Smooth muscle cell (in vitro differentiated cells): Measurements from ENCODE around the gene RAB7B. TPM values are rescaled to one million over a fixed set of nuclear protein-coding genes. Genes with fewer than 3 reads are reported as not detected.

Source experiments
- DNase-seq: peaks from one replicate; lab custom pipeline; 2025; ENCODE audit not compliant: unreplicated experiment; lab: John Stamatoyannopoulos, UW
- H2AFZ ChIP-seq: fragments of 200-600 bp; sonication (generic); 2 replicates; pipeline ENCODE4 v1.6.0; 2016; ENCODE audit warnings: antibody characterized with exemption, low read depth, mild to moderate bottlenecking
- H3F3A ChIP-seq: fragments of 200-600 bp; sonication (generic); 2 replicates; pipeline ENCODE4 v1.6.0; 2017; ENCODE audit warnings: antibody characterized with exemption, low read depth
- H3K27ac ChIP-seq: fragments of 200-600 bp; sonication (generic); 2 replicates; pipeline ENCODE4 v1.5.1; 2016; ENCODE audit warnings: low read depth, mild to moderate bottlenecking
- H3K27me3 ChIP-seq: fragments of 200-600 bp; sonication (generic); 2 replicates; pipeline ENCODE4 v1.6.1; 2016; ENCODE audit warnings: low read depth, mild to moderate bottlenecking
- H3K36me3 ChIP-seq: fragments of 200-600 bp; sonication (generic); 2 replicates; pipeline ENCODE4 v1.5.1; 2016; ENCODE audit warnings: low read depth
- H3K4me1 ChIP-seq: fragments of 200-600 bp; sonication (generic); 2 replicates; pipeline ENCODE4 v1.5.1; 2016; ENCODE audit warnings: low read depth
- H3K4me2 ChIP-seq: fragments of 200-600 bp; sonication (generic); 2 replicates; pipeline ENCODE4 v1.6.0; 2016; ENCODE audit warnings: mild to moderate bottlenecking
- H3K4me3 ChIP-seq: fragments of 200-600 bp; sonication (generic); 2 replicates; pipeline ENCODE4 v1.5.1; 2016; ENCODE audit warnings: mild to moderate bottlenecking
- H3K79me2 ChIP-seq: fragments of 200-600 bp; sonication (generic); 2 replicates; pipeline ENCODE4 v1.6.0; 2016; ENCODE audit warnings: low read depth, mild to moderate bottlenecking
- H3K9ac ChIP-seq: fragments of 200-600 bp; sonication (generic); 2 replicates; pipeline ENCODE4 v1.6.0; 2016; ENCODE audit warnings: low read depth
- H3K9me3 ChIP-seq: fragments of 200-600 bp; sonication (generic); replicated peaks from 2 replicates; pipeline ENCODE4 v1.5.1; 2016; ENCODE audit warnings: low read depth
- H4K20me1 ChIP-seq: fragments of 200-600 bp; sonication (generic); 2 replicates; pipeline ENCODE4 v1.6.0; 2016; ENCODE audit warnings: low read depth
- WGBS: methylation state at CpG from one replicate; pipeline ENCODE4 v1.1.7; 2016; ENCODE audit warnings: low lambda C conversion rate; 5-methylcytosine and 5-hydroxymethylcytosine counted together
- polyA plus RNA-seq: library from polyadenylated mRNA; unstranded; fragments of >200 nt; fragmentation: Nextera tagmentation; extraction: Ambion mirVana; gene quantifications from 2 replicates; pipeline ENCODE4 v1.2.1, GENCODE V29; 2016
- total RNA-seq: library from RNA; depleted of rRNA; stranded (reverse); fragments of >200 nt; gene quantifications from 2 replicates; pipeline ENCODE4 v1.2.3, GENCODE V29; 2014
- TF ChIP-seq, protein P1 (sequence below): fragments of 200-600 bp; sonication (generic); IDR thresholded peaks from 2 replicates; pipeline ENCODE4 v1.5.1; 2017; ENCODE audit warnings: borderline replicate concordance, mild to moderate bottlenecking, antibody characterized with exemption; ENCODE audit not compliant: insufficient read depth, poor library complexity, severe bottlenecking

Gene RAB7B
- total and polyA plus RNA-seq, 2 experiments from 2014 or later = 13.0 to 13.6 TPM

DNA sequence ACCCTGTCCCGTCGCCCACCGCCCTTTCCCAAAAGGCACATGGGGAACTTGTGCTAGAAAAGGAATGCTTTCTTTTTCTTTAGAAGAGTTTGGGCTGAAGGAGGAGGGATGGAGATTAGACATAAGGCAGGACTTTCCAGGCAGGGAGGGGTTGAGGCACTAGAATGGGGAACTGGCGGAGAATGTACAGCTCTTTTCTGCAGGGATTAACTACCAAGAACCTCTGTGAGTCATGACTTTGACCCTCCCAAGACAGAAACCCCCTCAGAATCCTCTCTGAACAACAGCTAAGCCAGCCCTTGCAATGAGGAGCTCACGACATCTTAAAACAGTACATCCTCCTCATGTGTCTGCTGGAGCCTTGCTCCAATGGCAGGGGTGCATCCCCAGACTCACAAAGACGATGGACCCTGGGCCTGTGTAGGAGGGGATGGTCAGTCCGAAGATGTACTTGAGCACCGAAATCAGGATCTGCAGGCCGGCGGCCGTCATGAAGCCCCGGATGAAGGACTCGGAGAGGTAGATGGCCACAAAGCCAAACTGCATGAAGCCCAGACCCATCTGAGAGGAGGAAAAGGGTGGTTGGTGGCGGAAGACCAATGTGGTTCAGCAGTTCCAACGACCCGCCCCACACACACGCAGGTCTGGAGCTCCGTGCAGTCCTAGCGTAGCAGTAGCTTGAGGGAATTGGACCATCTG is 73.5 kb downstream of the RAB7B start:
- Histone ChIP-seq H3K4me2 (peak overlapping the region; percentile 38), H3K4me1 (peaks cover 14% of the 10 kb centered on the region), H3K36me3 (no peaks in the 10 kb centered on the region), H3K9ac (no peak overlapping the region), H3K4me3 (no peak overlapping the region), H3K27me3 (no peaks in the 10 kb centered on the region), H3K27ac (no peak overlapping the region), H3K9me3 (no peaks in the 10 kb centered on the region), H3K79me2 (no peaks in the 10 kb centered on the region), H4K20me1 (no peaks in the 10 kb centered on the region), H2AFZ (no peak overlapping the region), H3F3A (no peaks in the 10 kb centered on the region)
- DNase-seq = no peak
- TF ChIP-seq, protein P1, sequence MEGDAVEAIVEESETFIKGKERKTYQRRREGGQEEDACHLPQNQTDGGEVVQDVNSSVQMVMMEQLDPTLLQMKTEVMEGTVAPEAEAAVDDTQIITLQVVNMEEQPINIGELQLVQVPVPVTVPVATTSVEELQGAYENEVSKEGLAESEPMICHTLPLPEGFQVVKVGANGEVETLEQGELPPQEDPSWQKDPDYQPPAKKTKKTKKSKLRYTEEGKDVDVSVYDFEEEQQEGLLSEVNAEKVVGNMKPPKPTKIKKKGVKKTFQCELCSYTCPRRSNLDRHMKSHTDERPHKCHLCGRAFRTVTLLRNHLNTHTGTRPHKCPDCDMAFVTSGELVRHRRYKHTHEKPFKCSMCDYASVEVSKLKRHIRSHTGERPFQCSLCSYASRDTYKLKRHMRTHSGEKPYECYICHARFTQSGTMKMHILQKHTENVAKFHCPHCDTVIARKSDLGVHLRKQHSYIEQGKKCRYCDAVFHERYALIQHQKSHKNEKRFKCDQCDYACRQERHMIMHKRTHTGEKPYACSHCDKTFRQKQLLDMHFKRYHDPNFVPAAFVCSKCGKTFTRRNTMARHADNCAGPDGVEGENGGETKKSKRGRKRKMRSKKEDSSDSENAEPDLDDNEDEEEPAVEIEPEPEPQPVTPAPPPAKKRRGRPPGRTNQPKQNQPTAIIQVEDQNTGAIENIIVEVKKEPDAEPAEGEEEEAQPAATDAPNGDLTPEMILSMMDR = no peak
- 86% methylated on average over 19 of the region's 19 CpGs for WGBS

GRCh38 chr1:205928317-205928716 is 74.9 kb downstream of the RAB7B start:
- Histone ChIP-seq H3K27me3 (no peaks in the 10 kb centered on the region), H3K4me1 (peaks cover 3% of the 10 kb centered on the region), H3K9me3 (no peaks in the 10 kb centered on the region), H3K9ac (no peak overlapping the region), H3K36me3 (no peaks in the 10 kb centered on the region), H3K4me3 (no peak overlapping the region), H3K4me2 (no peak overlapping the region), H2AFZ (no peak overlapping the region), H3F3A (no peaks in the 10 kb centered on the region), H3K27ac (no peak overlapping the region), H4K20me1 (no peaks in the 10 kb centered on the region), H3K79me2 (no peaks in the 10 kb centered on the region)
- TF ChIP-seq, protein P1 = no peak
- WGBS = 79% methylated on average over 5 of the region's 5 CpGs
- DNase-seq = no peak

DNA sequence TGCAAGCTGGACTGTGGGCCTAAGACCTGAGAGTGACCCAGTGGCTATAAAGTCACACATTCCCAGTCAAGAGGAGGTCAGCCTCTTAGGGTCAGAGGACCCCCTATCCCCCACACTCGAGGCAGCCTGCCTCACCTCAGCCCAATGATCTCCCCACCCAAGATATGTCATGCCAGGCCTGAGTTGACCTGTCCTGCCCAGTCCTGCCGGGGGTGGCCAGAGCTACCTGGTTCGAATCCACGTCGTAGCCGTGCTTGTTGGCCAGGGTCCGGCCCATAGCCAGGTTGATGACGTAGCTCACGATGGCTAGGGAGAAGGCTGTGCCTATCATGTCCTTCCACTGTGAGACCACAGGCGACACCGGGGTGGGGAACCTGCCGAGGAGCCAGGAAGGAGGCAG is 75.5 kb downstream of the RAB7B start:
- no peaks in the 10 kb centered on the region for H3K36me3 ChIP-seq
- H3K4me1 ChIP-seq = no peaks in the 10 kb centered on the region
- 99% methylated on average over 12 of the region's 12 CpGs for WGBS
- H3K4me3 ChIP-seq = no peak overlapping the region
- no peak overlapping the region for H3K27ac ChIP-seq
- no peak overlapping the region for H2AFZ ChIP-seq
- no peaks in the 10 kb centered on the region for H3K79me2 ChIP-seq
- TF ChIP-seq, protein P1 = no peak
- H3K9me3 ChIP-seq = no peaks in the 10 kb centered on the region
- no peaks in the 10 kb centered on the region for H4K20me1 ChIP-seq
- H3K9ac ChIP-seq = no peak overlapping the region
- H3K27me3 ChIP-seq = no peaks in the 10 kb centered on the region
- no peaks in the 10 kb centered on the region for H3F3A ChIP-seq
- no peak overlapping the region for H3K4me2 ChIP-seq
- no peak for DNase-seq

- Histone ChIP-seq H3K27me3 (no peaks in the 10 kb centered on the region), H3K36me3 (no peaks in the 10 kb centered on the region), H3K4me1 (no peaks in the 10 kb centered on the region), H3K4me3 (no peak overlapping the region), H2AFZ (no peak overlapping the region), H3K4me2 (no peak overlapping the region), H3K79me2 (no peaks in the 10 kb centered on the region), H4K20me1 (no peaks in the 10 kb centered on the region), H3K27ac (no peak overlapping the region), H3K9ac (no peak overlapping the region), H3K9me3 (no peaks in the 10 kb centered on the region), H3F3A (no peaks in the 10 kb centered on the region)
- TF ChIP-seq, protein P1 = no peak
- no peak for DNase-seq
- 93% methylated on average over 6 of the region's 6 CpGs for WGBS
Measured at GRCh38 chr1:205927247-205927646, 75.9 kb downstream of the RAB7B start.
